HUES48 (cell line): ENCODE data around the gene CTXND1.
"Not testable (repeated sequence)": the region's sequence is repeated elsewhere in the genome, so short reads cannot be mapped to it uniquely, and the experiment has no call there.

ENCODE experiments used
- H3K27ac ChIP-seq: one replicate; pipeline ENCODE4 v1.7.0; 2013; ENCODE audit warnings: low read depth, low read length, inconsistent platforms
- H3K27me3 ChIP-seq: 2 replicates; pipeline ENCODE4 v1.6.1; 2013; ENCODE audit warnings: mild to moderate bottlenecking, low read length; ENCODE audit not compliant: control insufficient read depth, insufficient read depth
- H3K36me3 ChIP-seq: 2 replicates; pipeline ENCODE4 v1.6.1; 2013; ENCODE audit warnings: low read length; ENCODE audit not compliant: control insufficient read depth, insufficient read depth
- H3K4me1 ChIP-seq: 2 replicates; pipeline ENCODE4 v1.6.1; 2013; ENCODE audit warnings: mild to moderate bottlenecking, low read length; ENCODE audit not compliant: control insufficient read depth, insufficient read depth
- H3K4me3 ChIP-seq: 2 replicates; pipeline ENCODE4 v1.5.1; 2013; ENCODE audit warnings: mild to moderate bottlenecking, low read depth, low read length
- H3K9ac ChIP-seq: 2 replicates; pipeline ENCODE4 v1.6.1; 2013; ENCODE audit warnings: mild to moderate bottlenecking, low read depth, low read length, moderate library complexity
- H3K9me3 ChIP-seq: 2 replicates; pipeline ENCODE4 v1.6.1; 2013; ENCODE audit warnings: low read length; ENCODE audit not compliant: control insufficient read depth, insufficient read depth

The CTXND1 gene

GRCh38 chr15:80157215-80157614 is 94.8 kb downstream of the CTXND1 start:
- H3K27ac ChIP-seq = no peak overlapping the region
- no peak overlapping the region for H3K4me3 ChIP-seq
- no peaks in the 10 kb centered on the region for H3K27me3 ChIP-seq
- no peaks in the 10 kb centered on the region for H3K9me3 ChIP-seq
- peaks cover 9% of the 10 kb centered on the region; the same call in 1 of the 2 replicates for H3K4me1 ChIP-seq
- H3K36me3 ChIP-seq = peaks cover 29% of the 10 kb centered on the region
- no peak overlapping the region for H3K9ac ChIP-seq

DNA sequence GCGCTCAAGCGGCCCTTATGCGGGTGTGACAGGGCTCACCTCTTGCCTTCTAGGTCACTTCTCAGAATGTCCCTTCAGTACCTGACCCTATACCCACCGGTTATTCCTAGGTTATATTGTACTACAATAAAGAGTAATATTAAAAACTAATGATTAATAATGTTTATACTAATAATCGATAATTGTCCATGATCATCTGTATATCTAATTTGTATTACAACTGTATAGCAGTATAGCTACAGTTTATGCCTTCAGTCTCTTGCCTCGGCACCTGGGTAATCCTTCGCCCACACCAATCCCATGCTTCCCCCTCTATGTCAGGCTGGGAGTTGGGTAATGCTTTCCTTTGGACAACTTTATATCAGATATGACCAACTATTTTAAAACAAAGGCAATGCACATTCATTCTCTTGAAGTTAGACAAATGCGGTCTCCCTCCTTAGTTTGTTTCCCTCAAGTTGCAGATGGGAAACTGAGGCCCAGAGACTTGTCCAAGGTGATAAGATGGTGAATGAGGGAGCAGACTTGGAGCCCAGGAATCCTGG is 95.8 kb downstream of the CTXND1 start:
- Histone ChIP-seq H3K4me1 (peaks cover 17% of the 10 kb centered on the region; the same call in 1 of the 2 replicates), H3K4me3 (no peak overlapping the region), H3K27ac (no peak overlapping the region), H3K9me3 (no peaks in the 10 kb centered on the region), H3K36me3 (peaks cover 20% of the 10 kb centered on the region), H3K9ac (no peak overlapping the region), H3K27me3 (no peaks in the 10 kb centered on the region)

DNA sequence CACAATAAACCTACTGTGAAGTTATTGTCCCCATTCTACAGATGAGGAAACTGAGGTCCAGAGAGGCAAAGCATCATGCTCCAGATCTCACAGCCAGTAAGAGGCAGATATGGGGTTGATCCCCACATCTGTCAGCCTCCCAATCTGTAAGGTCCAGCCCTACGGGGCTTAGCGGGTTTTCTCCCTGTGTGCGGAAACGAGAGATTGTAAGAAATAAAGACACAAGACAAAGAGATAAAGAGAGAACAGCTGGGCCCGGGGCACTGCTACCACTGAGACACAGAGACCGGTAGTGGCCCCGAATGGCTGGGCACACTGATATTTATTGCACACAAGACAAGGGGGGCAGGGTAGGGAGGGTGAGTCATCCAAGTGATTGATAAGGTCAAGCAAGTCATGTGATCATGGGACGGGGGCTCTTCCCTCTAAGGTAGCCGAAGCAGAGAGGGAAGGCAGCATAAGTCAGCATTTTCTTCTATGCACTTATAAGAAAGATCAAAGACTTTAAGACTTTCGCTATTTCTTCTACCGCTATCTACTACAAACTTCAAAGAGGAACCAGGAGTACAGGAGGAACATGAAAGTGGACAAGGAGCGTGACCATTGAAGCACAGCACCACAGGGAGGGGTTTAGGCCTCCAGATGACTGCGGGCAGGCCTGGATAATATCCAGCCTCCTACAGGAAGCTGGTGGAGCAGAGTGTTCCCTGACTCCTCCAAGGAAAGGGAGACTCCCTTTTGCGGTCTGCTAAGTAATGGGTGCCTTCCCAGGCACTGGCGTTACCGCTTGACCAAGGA is 96.4 kb downstream of the CTXND1 start:
- H3K9me3 ChIP-seq, H3K27ac ChIP-seq, H3K9ac ChIP-seq, H3K4me3 ChIP-seq, H3K27me3 ChIP-seq: not testable (repeated sequence)
- Histone ChIP-seq H3K4me1 (peaks cover 17% of the 10 kb centered on the region; the same call in 1 of the 2 replicates), H3K36me3 (peaks cover 19% of the 10 kb centered on the region)

DNA sequence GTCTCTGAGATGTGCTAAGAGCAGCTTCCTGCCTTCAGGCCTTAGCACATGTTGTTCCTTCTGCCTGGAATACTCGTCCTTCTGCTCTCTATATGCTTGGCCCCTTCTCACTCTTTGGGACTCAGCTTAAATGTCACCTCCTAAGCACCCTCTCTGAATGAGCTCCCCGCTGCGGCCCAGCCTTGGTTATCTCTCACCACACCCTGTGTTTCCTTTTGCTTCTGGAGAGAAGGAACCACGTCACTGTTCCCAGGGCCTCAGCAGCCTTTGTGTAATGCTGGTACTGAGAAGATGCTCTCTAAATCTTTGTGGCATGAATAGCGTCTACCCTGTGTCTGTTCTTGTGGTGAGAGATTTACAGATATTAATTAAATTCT is 97.0 kb downstream of the CTXND1 start:
- no peak overlapping the region for H3K4me3 ChIP-seq
- peaks cover 13% of the 10 kb centered on the region for H3K36me3 ChIP-seq
- no peaks in the 10 kb centered on the region for H3K27me3 ChIP-seq
- no peak overlapping the region for H3K27ac ChIP-seq
- no peaks in the 10 kb centered on the region for H3K9me3 ChIP-seq
- H3K9ac ChIP-seq = no peak overlapping the region
- peaks cover 17% of the 10 kb centered on the region; the same call in 1 of the 2 replicates for H3K4me1 ChIP-seq

DNA sequence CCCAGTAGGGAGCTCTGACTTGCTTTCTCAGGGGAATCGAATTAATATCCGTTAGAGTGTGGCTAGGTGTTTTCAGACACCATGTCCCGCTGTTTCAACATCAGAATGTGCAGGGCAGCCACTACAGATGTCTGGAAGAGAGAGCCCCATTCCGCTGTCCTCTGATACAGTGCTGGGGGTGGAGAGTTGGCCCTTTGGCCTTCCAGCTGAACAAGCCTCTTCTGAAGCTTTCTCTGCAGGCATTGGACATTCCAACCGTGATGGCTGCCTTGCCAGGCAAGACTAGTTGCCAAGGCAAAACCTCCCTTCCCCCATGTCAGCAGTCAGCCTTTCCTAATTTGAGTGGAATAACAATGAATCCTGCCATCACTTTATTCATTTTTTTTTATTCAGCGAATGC is 97.7 kb downstream of the CTXND1 start:
- Histone ChIP-seq H3K27me3 (no peaks in the 10 kb centered on the region), H3K9ac (no peak overlapping the region), H3K4me1 (peaks cover 17% of the 10 kb centered on the region; the same call in 1 of the 2 replicates), H3K36me3 (peaks cover 8% of the 10 kb centered on the region), H3K27ac (no peak overlapping the region), H3K9me3 (no peaks in the 10 kb centered on the region), H3K4me3 (0 out of 2 replicates have a peak overlapping the region, but pooled peaks have one; percentile 13)

DNA sequence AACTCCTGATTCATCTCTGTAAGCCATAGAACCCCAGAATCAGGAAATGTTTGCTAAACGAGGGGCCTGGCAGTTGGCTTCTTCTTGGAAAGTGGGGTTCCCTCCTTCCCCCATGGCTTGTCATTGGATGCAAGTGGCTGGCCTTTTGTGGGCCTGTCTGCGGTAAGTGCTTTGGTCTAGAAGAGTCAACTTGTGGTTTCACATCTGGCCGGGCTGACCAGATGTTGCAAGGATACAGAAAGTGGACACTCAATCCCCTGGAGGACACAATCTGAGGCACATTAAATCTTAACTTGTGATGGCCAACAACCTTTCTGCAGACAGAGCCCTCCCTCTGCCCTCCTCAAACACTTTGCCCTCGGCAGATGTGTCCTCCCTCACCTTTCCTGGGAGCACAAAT is 98.1 kb downstream of the CTXND1 start:
- H3K27ac ChIP-seq = no peak overlapping the region
- H3K27me3 ChIP-seq = no peaks in the 10 kb centered on the region
- H3K9me3 ChIP-seq = no peaks in the 10 kb centered on the region
- peaks cover 8% of the 10 kb centered on the region for H3K36me3 ChIP-seq
- H3K4me1 ChIP-seq = peaks cover 17% of the 10 kb centered on the region; the same call in 1 of the 2 replicates
- no peak overlapping the region for H3K9ac ChIP-seq
- H3K4me3 ChIP-seq = 0 out of 2 replicates have a peak overlapping the region, but pooled peaks have one; percentile 13

- Histone ChIP-seq H3K27me3 (no peaks in the 10 kb centered on the region), H3K4me1 (peaks cover 17% of the 10 kb centered on the region; the same call in 1 of the 2 replicates)
These were observed 98.8 kb downstream of the CTXND1 start, which contains the start of gene FAH for GRCh38 chr15:80152896-80153876. Gene FAH (plus strand): TSS chr15:80152999. CDS start chr15:80153055, 56 bp downstream.

DNA sequence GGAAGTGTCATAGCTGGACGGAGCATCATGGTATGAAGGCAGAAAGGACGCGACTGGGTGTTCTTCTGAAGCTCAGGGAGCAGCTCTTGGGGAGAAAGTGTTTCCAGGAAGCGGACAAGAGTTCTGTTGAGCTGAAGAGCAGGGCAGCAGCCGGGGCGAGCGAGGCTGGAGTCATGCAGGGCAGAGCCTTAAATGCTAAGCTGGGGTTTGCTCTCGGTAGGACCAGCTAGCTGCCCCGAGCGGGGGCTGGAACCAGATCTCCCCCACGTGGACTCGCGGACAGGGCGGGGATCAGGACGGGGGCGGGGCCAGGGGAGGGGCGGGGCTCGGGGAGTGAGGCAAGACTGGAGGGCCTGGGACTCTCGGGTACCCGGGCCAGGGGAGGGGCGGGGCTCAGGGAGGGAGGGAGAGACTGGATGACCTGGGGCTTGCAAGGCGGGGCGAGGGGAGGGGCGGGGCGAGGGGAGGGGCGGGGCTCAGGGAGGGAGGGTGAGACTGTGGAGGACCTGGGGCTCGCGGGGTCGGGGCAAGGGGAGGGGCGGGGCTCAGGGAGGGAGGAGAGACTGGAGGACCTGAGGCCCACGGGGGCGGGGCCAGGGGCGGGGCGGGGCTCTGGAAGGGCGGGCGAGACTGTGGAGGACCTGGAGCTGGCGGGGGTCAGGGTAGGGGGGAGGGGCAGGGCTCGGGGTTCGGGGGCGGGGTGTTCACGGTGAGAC is 99.7 kb downstream of the CTXND1 start:
- Histone ChIP-seq H3K27ac (peak overlapping the region; percentile 51), H3K4me1 (peaks cover 17% of the 10 kb centered on the region; the same call in 1 of the 2 replicates), H3K9me3 (no peaks in the 10 kb centered on the region), H3K27me3 (no peaks in the 10 kb centered on the region), H3K36me3 (no peaks in the 10 kb centered on the region), H3K9ac (peak overlapping the region; percentile 17; the same call in 1 of the 2 replicates), H3K4me3 (peak overlapping the region; percentile 79)

More at GRCh38 chr15:80152896-80153876, 98.8 kb downstream of the CTXND1 start, which contains the start of gene FAH:
- no peaks in the 10 kb centered on the region for H3K9me3 ChIP-seq
- H3K4me3 ChIP-seq = peak within 1 kb of the TSS; percentile 79
- H3K27ac ChIP-seq = peak within 1 kb of the TSS; percentile 51
- peaks cover 4% of the 10 kb centered on the region for H3K36me3 ChIP-seq
- peak within 1 kb of the TSS; percentile 68 for H3K9ac ChIP-seq

GRCh38 chr15:80151576-80151975 is 100.4 kb downstream of the CTXND1 start:
- Histone ChIP-seq H3K27ac (no peak overlapping the region), H3K4me3 (peak overlapping the region; percentile 66; the same call in 1 of the 2 replicates), H3K9me3 (no peaks in the 10 kb centered on the region), H3K9ac (no peak overlapping the region), H3K27me3 (no peaks in the 10 kb centered on the region), H3K4me1 (peaks cover 17% of the 10 kb centered on the region; the same call in 1 of the 2 replicates), H3K36me3 (no peaks in the 10 kb centered on the region)

- no peaks in the 10 kb centered on the region for H3K36me3 ChIP-seq
- no peak overlapping the region for H3K27ac ChIP-seq
- H3K9me3 ChIP-seq = no peaks in the 10 kb centered on the region
- peaks cover 17% of the 10 kb centered on the region; the same call in 1 of the 2 replicates for H3K4me1 ChIP-seq
- H3K4me3 ChIP-seq = no peak overlapping the region
- H3K27me3 ChIP-seq = no peaks in the 10 kb centered on the region
- no peak overlapping the region for H3K9ac ChIP-seq
These were observed 100.9 kb downstream of the CTXND1 start for GRCh38 chr15:80151148-80151547.
